Rectal smooth muscle tissue (tissue), 1 donor: Measurements from ENCODE around the gene NRG3.

Experiments
- H3K27ac ChIP-seq: one replicate; pipeline ENCODE4 v1.7.0; 2013; ENCODE audit warnings: low read depth, low read length, inconsistent platforms
- H3K27me3 ChIP-seq: one replicate; pipeline ENCODE4 v1.7.0; 2013; ENCODE audit warnings: low read length; ENCODE audit not compliant: control insufficient read depth, insufficient read depth
- H3K36me3 ChIP-seq: one replicate; pipeline ENCODE4 v1.7.0; 2013; ENCODE audit warnings: low read length; ENCODE audit not compliant: control insufficient read depth, insufficient read depth
- H3K4me1 ChIP-seq: one replicate; pipeline ENCODE4 v1.7.0; 2013; ENCODE audit warnings: low read length; ENCODE audit not compliant: control insufficient read depth, insufficient read depth
- H3K4me3 ChIP-seq: one replicate; pipeline ENCODE4 v1.7.0; 2013; ENCODE audit warnings: low read length
- H3K9ac ChIP-seq: one replicate; pipeline ENCODE4 v1.7.0; 2013; ENCODE audit warnings: low read length

The NRG3 gene

DNA sequence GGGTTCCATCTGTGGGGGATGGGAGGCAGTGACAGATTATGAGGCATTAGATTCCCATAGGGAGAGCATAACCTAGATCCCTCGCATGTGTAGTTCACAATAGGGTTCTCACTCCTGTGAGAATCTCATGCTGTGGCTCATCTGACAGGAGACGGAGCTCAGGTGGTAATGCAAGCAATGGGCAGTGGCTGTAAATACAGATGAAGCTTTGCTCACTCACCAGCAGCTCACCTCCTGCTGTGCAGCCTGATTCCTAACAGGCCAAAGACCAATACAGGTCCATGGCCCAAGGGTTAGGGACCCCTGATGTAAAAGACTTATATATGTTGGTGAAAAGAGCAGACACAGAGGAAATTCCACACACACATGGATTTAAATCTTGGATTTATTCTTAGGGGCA lies 370.2 kb downstream of the NRG3 start:
- Histone ChIP-seq H3K4me1 (no peaks in the 10 kb centered on the region), H3K27ac (no peak overlapping the region), H3K36me3 (no peaks in the 10 kb centered on the region), H3K27me3 (no peaks in the 10 kb centered on the region), H3K9ac (no peak overlapping the region), H3K4me3 (no peak overlapping the region)

DNA sequence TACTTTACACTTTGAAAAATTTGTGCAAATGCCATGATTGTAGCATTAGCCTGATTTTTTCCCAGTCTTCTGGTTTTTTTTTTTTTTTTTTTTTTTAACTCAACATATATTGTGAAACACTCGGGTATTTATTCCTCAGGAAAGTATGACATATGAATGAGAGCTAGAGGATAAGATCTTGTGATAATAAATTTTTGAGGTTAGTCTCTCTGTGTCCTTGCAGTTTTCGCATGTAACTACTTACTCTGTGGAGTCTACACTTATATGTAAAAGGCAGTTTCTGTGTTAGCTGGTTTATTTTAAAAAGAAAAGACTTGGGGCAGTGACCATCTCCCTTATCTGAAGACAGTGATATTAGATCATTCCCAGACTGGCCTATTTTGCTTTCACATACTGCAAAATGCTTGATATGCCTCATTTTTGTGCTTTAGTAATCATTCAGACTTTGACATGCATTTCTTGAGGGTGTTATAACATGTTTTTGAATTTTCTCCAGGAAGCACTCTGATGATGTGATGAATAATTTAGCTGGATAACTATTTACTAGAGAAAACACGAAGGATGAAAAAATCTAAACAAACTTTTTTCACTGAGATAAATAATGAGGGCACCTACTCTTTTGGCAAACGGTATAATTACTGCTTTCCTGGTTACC lies 371.0 kb downstream of the NRG3 start:
- no peak overlapping the region for H3K27ac ChIP-seq
- H3K4me3 ChIP-seq: no peak overlapping the region
- no peaks in the 10 kb centered on the region for H3K4me1 ChIP-seq
- H3K9ac ChIP-seq: no peak overlapping the region
- no peaks in the 10 kb centered on the region for H3K27me3 ChIP-seq
- no peaks in the 10 kb centered on the region for H3K36me3 ChIP-seq

DNA sequence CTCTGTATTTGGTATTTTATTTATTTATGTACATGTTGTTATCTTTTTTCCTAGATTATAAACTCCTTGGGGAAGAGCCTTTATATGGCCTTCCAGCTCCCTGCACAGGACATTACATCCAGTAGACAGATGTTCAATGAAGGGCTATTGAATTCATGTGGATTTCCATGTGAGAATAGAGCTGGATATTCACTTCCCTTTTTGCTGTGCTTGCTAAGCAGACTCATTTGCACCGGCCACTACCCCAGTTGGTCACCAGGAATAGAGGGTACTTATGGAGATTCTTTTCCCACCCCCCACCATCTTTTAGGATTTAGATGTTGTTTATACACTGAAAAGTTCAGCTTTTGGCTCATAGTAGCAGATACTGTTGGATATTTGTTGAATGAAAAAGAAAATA lies 374.1 kb downstream of the NRG3 start:
- no peak overlapping the region for H3K9ac ChIP-seq
- H3K4me1 ChIP-seq: no peaks in the 10 kb centered on the region
- H3K4me3 ChIP-seq: no peak overlapping the region
- no peaks in the 10 kb centered on the region for H3K27me3 ChIP-seq
- no peak overlapping the region for H3K27ac ChIP-seq
- H3K36me3 ChIP-seq: no peaks in the 10 kb centered on the region

DNA sequence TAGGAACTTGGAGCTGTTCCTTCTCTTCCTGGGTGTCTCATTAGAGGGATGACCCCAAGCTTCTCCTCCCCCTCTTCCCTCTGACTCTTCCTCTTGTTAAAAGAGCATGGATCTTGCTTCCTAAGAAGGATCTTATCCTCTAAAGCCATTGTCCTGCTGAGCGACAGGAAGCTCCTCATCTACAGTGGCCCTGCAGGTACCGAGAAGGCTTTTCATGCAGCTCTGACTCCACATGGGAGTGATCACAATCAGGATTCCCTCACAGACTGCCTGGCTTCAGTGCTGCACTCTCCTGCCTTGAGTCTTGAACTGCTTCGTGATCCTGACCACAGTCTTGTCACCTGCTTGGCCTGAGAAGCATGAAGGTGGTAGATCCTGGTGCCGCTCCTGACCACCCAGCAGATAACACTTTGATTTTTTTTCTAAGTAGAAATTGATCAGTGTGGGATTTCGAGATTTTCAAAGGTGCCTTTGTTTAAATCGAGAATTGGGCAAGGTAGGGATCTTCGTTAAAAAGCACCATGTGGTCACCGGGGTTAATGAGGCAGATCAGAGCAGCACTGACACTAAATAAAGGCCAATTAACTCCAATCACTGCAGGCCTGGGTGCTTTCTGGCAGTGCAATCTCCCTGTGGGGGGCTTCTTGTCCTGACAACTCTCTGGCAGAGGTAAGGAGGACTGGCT lies 376.4 kb downstream of the NRG3 start:
- H3K36me3 ChIP-seq: no peaks in the 10 kb centered on the region
- H3K9ac ChIP-seq: no peak overlapping the region
- H3K27ac ChIP-seq: no peak overlapping the region
- H3K27me3 ChIP-seq: no peaks in the 10 kb centered on the region
- H3K4me3 ChIP-seq: no peak overlapping the region
- no peaks in the 10 kb centered on the region for H3K4me1 ChIP-seq

DNA sequence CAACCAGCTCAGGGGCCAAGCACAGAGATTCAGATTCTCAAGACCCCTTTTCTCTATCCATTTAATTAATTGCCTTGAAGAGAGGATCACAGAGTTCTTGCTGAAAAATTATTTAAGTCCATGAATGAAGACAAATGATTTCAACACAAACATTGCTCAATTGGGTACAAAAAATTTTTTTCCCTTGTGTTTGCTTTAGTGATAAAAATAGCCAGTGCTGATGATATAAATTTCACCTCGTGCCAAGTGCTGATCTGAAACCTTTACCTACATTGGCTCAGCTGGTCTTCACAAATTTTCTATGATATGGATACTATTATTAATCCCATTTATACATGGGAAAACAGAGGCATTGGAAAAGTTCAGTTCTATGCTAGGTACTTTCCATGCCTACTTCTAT lies 377.1 kb downstream of the NRG3 start:
- Histone ChIP-seq H3K4me1 (no peaks in the 10 kb centered on the region), H3K36me3 (no peaks in the 10 kb centered on the region), H3K27ac (no peak overlapping the region), H3K27me3 (no peaks in the 10 kb centered on the region), H3K9ac (no peak overlapping the region), H3K4me3 (no peak overlapping the region)

DNA sequence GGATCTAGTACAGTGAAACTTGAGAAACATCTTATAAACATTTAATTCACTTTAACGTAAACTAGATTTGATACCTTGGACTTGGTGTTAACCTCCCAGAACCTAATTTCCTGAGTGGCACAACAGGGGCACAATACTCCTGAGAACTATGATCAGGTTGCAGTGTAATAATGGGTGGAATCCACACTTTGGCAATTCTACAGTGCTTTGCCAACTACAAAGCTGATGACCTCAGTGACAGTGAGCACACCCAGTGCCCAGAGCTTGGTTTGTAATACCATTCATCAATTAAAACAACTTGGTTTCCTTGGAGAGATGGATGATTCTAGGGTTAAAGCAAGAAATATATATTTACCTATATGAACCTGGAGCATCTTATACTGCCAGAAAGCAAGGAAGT lies 379.2 kb downstream of the NRG3 start:
- Histone ChIP-seq H3K4me1 (no peaks in the 10 kb centered on the region), H3K36me3 (no peaks in the 10 kb centered on the region), H3K4me3 (no peak overlapping the region), H3K27me3 (no peaks in the 10 kb centered on the region), H3K9ac (no peak overlapping the region), H3K27ac (no peak overlapping the region)

DNA sequence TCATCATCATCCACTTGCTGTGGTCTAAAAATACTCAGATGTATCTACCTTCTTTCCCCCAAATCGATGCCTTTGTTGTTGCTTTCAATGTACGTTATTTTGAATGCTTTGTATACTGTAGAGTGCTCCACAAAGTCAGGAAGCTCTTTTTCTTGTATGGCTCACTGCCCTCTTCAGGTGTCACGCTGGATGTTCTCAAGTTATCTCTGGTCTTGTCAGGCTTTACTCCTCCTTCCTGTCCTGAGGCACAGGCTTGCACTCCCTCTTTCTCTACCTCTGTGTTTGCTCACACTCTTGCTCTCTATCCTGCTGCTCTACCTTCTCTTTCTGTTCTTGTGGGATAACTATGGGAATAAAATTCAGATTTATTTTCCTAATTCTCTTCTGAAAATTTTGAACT lies 381.3 kb downstream of the NRG3 start:
- Histone ChIP-seq H3K4me3 (no peak overlapping the region), H3K4me1 (no peaks in the 10 kb centered on the region), H3K9ac (no peak overlapping the region), H3K27me3 (no peaks in the 10 kb centered on the region), H3K36me3 (no peaks in the 10 kb centered on the region), H3K27ac (no peak overlapping the region)

DNA sequence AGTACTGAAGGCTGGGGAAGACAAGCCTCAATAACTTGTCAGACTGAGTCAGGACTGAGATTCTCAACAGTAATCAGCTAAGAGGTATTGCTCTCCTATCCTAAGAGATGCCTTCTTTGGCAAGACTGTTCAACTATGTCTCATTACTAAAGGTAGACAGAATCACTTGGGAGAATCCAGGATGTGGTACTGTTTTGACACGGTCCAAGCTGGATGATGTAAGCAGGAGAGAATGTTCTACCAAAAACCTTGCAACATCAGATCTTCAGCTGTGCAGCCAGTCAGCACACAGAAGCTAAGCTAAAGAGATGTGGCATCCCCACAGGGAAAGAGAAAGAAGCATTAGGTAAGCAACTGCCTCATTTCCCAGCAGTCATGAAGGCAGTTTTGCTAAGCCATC lies 391.4 kb downstream of the NRG3 start:
- Histone ChIP-seq H3K9ac (no peak overlapping the region), H3K4me3 (no peak overlapping the region), H3K27me3 (no peaks in the 10 kb centered on the region), H3K36me3 (no peaks in the 10 kb centered on the region), H3K27ac (no peak overlapping the region), H3K4me1 (no peaks in the 10 kb centered on the region)

DNA sequence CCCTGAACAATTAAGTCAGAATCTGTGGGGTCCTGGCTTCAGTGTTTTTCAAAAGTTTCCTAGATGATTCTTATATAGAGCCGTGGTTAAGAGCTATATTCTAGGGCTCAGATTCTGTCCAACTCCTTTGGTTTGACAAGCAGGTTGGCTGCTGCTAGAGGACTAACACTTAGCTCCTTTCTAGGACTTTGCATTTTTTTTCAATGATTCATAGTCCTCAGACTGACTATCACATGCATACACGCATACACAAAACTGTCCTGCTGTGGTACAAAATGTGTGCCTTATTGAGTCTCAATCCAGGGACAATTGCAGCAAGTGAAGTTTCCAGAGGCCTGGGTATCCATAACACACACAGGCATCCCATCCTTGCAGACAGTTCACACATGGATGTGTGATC lies 392.0 kb downstream of the NRG3 start:
- Histone ChIP-seq H3K4me3 (no peak overlapping the region), H3K9ac (no peak overlapping the region), H3K4me1 (no peaks in the 10 kb centered on the region), H3K36me3 (no peaks in the 10 kb centered on the region), H3K27ac (no peak overlapping the region), H3K27me3 (no peaks in the 10 kb centered on the region)

DNA sequence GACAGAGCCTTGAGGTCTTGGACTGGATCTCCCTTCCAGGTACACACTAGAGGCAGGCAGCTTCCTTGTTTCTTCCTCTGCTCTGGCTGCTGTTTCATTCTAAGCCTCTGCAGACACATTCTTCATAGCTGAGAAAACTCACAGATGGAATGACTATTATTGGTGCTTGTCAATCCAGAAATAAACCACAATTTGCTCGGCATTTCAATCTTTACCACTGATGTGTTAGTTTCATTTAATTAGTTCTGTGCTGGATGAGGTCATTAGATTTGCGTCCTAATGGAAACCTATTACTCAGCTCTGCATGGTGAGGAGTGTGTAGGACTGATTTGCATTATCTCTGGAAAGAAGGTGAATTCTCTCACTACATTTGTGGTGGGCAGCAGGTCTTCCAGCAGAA lies 392.5 kb downstream of the NRG3 start:
- Histone ChIP-seq H3K4me3 (no peak overlapping the region), H3K36me3 (no peaks in the 10 kb centered on the region), H3K4me1 (no peaks in the 10 kb centered on the region), H3K27me3 (no peaks in the 10 kb centered on the region), H3K27ac (no peak overlapping the region), H3K9ac (no peak overlapping the region)

DNA sequence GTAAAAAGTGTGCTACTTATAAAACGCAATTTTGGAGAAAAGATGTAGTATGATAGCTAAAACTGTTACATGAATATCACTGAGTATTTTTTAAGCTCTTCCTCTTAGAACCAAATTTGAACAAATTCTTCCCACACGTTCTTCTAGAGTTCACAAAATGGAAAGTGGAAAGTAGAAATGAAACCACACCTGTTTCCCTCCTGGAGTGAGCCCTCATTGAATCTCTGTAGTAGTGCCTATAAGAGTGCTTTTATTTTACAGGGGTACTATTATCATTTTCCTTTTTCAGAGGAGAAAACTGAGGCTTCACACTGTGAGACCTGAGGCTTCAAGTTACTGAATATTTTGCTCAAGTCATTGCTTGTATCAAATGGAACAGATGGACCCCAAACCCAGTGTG lies 393.0 kb downstream of the NRG3 start:
- no peaks in the 10 kb centered on the region for H3K4me1 ChIP-seq
- no peaks in the 10 kb centered on the region for H3K36me3 ChIP-seq
- no peak overlapping the region for H3K4me3 ChIP-seq
- H3K9ac ChIP-seq: no peak overlapping the region
- H3K27me3 ChIP-seq: no peaks in the 10 kb centered on the region
- no peak overlapping the region for H3K27ac ChIP-seq

DNA sequence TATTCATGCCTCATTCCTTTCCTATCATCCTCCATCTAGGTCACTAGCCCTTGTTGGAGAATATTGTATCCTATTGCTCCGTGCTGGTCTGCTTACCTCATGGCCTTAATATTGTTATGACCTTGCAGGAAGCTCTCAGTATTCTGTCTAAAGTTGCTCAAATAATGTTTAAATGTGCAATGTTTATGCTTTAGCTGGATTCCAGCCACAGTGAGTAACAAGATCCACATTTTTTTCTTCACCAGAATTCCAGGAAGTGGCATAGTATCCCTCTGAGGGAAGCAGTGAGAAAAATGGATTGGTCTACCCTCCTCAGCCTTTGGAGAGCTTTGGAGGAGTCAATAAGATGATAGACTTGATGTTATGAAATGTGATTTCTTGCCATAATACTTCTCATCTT lies 402.6 kb downstream of the NRG3 start:
- Histone ChIP-seq H3K27ac (no peak overlapping the region), H3K36me3 (no peaks in the 10 kb centered on the region)

More for the DNA sequence above, 402.6 kb downstream of the NRG3 start:
- Histone ChIP-seq H3K9ac (no peak overlapping the region), H3K4me3 (no peak overlapping the region), H3K27me3 (no peaks in the 10 kb centered on the region), H3K4me1 (no peaks in the 10 kb centered on the region)
